Smooth muscle cell (in vitro differentiated cells): ENCODE results near the gene OR10V1. TPM values are rescaled to one million over a fixed set of nuclear protein-coding genes. Genes with fewer than 3 reads are reported as not detected.

Experiments
- DNase-seq: peaks from one replicate; lab custom pipeline; 2025; ENCODE audit not compliant: unreplicated experiment; lab: John Stamatoyannopoulos, UW
- H2AFZ ChIP-seq: fragments of 200-600 bp; sonication (generic); 2 replicates; pipeline ENCODE4 v1.6.0; 2016; ENCODE audit warnings: antibody characterized with exemption, low read depth, mild to moderate bottlenecking
- H3F3A ChIP-seq: fragments of 200-600 bp; sonication (generic); 2 replicates; pipeline ENCODE4 v1.6.0; 2017; ENCODE audit warnings: antibody characterized with exemption, low read depth
- H3K27ac ChIP-seq: fragments of 200-600 bp; sonication (generic); 2 replicates; pipeline ENCODE4 v1.5.1; 2016; ENCODE audit warnings: low read depth, mild to moderate bottlenecking
- H3K27me3 ChIP-seq: fragments of 200-600 bp; sonication (generic); 2 replicates; pipeline ENCODE4 v1.6.1; 2016; ENCODE audit warnings: low read depth, mild to moderate bottlenecking
- H3K36me3 ChIP-seq: fragments of 200-600 bp; sonication (generic); 2 replicates; pipeline ENCODE4 v1.5.1; 2016; ENCODE audit warnings: low read depth
- H3K4me1 ChIP-seq: fragments of 200-600 bp; sonication (generic); 2 replicates; pipeline ENCODE4 v1.5.1; 2016; ENCODE audit warnings: low read depth
- H3K4me2 ChIP-seq: fragments of 200-600 bp; sonication (generic); 2 replicates; pipeline ENCODE4 v1.6.0; 2016; ENCODE audit warnings: mild to moderate bottlenecking
- H3K4me3 ChIP-seq: fragments of 200-600 bp; sonication (generic); 2 replicates; pipeline ENCODE4 v1.5.1; 2016; ENCODE audit warnings: mild to moderate bottlenecking
- H3K79me2 ChIP-seq: fragments of 200-600 bp; sonication (generic); 2 replicates; pipeline ENCODE4 v1.6.0; 2016; ENCODE audit warnings: low read depth, mild to moderate bottlenecking
- H3K9ac ChIP-seq: fragments of 200-600 bp; sonication (generic); 2 replicates; pipeline ENCODE4 v1.6.0; 2016; ENCODE audit warnings: low read depth
- H3K9me3 ChIP-seq: fragments of 200-600 bp; sonication (generic); replicated peaks from 2 replicates; pipeline ENCODE4 v1.5.1; 2016; ENCODE audit warnings: low read depth
- H4K20me1 ChIP-seq: fragments of 200-600 bp; sonication (generic); 2 replicates; pipeline ENCODE4 v1.6.0; 2016; ENCODE audit warnings: low read depth
- WGBS: methylation state at CpG from one replicate; pipeline ENCODE4 v1.1.7; 2016; ENCODE audit warnings: low lambda C conversion rate; 5-methylcytosine and 5-hydroxymethylcytosine counted together
- polyA plus RNA-seq: library from polyadenylated mRNA; unstranded; fragments of >200 nt; fragmentation: Nextera tagmentation; extraction: Ambion mirVana; gene quantifications from 2 replicates; pipeline ENCODE4 v1.2.1, GENCODE V29; 2016
- total RNA-seq: library from RNA; depleted of rRNA; stranded (reverse); fragments of >200 nt; gene quantifications from 2 replicates; pipeline ENCODE4 v1.2.3, GENCODE V29; 2014
- TF ChIP-seq, protein P1 (sequence below): fragments of 200-600 bp; sonication (generic); IDR thresholded peaks from 2 replicates; pipeline ENCODE4 v1.5.1; 2017; ENCODE audit warnings: borderline replicate concordance, mild to moderate bottlenecking, antibody characterized with exemption; ENCODE audit not compliant: insufficient read depth, poor library complexity, severe bottlenecking

OR10V1 gene
- total and polyA plus RNA-seq, 2 experiments from 2014 or later = not detected

GRCh38 chr11:59755701-59756557, 42.3 kb upstream of the OR10V1 start:
- Histone ChIP-seq H3K27me3 (no peaks in the 10 kb centered on the region), H3K36me3 (no peaks in the 10 kb centered on the region), H3K9ac (peak overlapping the region; percentile 90), H3K4me2 (peak overlapping the region; percentile 94), H2AFZ (peak overlapping the region; percentile 19), H4K20me1 (peaks cover 53% of the 10 kb centered on the region), H3K79me2 (peaks cover 49% of the 10 kb centered on the region), H3K4me1 (peaks cover 10% of the 10 kb centered on the region), H3F3A (peaks cover 7% of the 10 kb centered on the region), H3K27ac (peak overlapping the region; percentile 91), H3K4me3 (peak overlapping the region; percentile 95), H3K9me3 (no peaks in the 10 kb centered on the region)
- WGBS = 6% methylated on average over 16 of the region's 23 CpGs
- DNase-seq = peak; percentile 48
- TF ChIP-seq, protein P1, sequence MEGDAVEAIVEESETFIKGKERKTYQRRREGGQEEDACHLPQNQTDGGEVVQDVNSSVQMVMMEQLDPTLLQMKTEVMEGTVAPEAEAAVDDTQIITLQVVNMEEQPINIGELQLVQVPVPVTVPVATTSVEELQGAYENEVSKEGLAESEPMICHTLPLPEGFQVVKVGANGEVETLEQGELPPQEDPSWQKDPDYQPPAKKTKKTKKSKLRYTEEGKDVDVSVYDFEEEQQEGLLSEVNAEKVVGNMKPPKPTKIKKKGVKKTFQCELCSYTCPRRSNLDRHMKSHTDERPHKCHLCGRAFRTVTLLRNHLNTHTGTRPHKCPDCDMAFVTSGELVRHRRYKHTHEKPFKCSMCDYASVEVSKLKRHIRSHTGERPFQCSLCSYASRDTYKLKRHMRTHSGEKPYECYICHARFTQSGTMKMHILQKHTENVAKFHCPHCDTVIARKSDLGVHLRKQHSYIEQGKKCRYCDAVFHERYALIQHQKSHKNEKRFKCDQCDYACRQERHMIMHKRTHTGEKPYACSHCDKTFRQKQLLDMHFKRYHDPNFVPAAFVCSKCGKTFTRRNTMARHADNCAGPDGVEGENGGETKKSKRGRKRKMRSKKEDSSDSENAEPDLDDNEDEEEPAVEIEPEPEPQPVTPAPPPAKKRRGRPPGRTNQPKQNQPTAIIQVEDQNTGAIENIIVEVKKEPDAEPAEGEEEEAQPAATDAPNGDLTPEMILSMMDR = no peak

- Histone ChIP-seq H3K4me2 (peak within 1 kb of the TSS; percentile 94), H3K9ac (peak within 1 kb of the TSS; percentile 90), H3K9me3 (no peaks in the 10 kb centered on the region), H3K4me3 (peak within 1 kb of the TSS; percentile 95), H3K36me3 (no peaks in the 10 kb centered on the region), H4K20me1 (peaks cover 44% of the 10 kb centered on the region), H3K79me2 (peaks cover 40% of the 10 kb centered on the region), H3K4me1 (peaks cover 10% of the 10 kb centered on the region), H3K27me3 (no peaks in the 10 kb centered on the region), H3F3A (peaks cover 7% of the 10 kb centered on the region), H3K27ac (peak within 1 kb of the TSS; percentile 91), H2AFZ (peak within 1 kb of the TSS; percentile 69)
- TF ChIP-seq, protein P1 = no peak
- 1% methylated on average over 50 of the region's 80 CpGs for WGBS
- peak; percentile 64 for DNase-seq
Observed at GRCh38 chr11:59754859-59755700, 41.4 kb upstream of the OR10V1 start, which contains the start of gene STX3. Gene STX3 (plus strand): TSS chr11:59755376. CDS start chr11:59755606, 230 bp downstream.

DNA sequence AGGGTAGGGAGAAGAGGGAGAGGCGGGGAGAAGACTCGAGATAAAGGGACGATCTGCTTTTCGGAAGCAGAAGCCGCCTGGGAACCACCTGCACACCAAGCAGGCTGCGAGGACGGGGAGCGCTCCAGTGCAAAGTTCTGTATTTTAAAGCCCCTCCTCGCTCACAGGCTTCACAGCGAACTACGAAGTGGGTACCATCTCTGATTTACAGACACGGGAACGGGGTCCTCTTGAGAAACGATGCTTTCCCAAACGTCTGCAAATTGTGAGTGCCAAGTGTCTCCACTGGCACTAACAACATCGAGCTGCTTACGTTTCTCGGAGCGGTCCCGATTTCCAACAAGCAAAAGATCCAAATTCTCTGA, 40.8 kb upstream of the OR10V1 start:
- TF ChIP-seq, protein P1 = no peak
- peaks cover 38% of the 10 kb centered on the region for H4K20me1 ChIP-seq
- H3K36me3 ChIP-seq = no peaks in the 10 kb centered on the region
- H3K9ac ChIP-seq = peak overlapping the region; percentile 90
- peaks cover 10% of the 10 kb centered on the region for H3K4me1 ChIP-seq
- H3K27ac ChIP-seq = peak overlapping the region; percentile 91
- no peaks in the 10 kb centered on the region for H3K27me3 ChIP-seq
- DNase-seq = no peak
- no peaks in the 10 kb centered on the region for H3K9me3 ChIP-seq
- peak overlapping the region; percentile 69 for H2AFZ ChIP-seq
- H3K4me2 ChIP-seq = peak overlapping the region; percentile 94
- peaks cover 34% of the 10 kb centered on the region for H3K79me2 ChIP-seq
- H3F3A ChIP-seq = peaks cover 7% of the 10 kb centered on the region
- H3K4me3 ChIP-seq = peak overlapping the region; percentile 95
- under 1% methylated on average over 20 of the region's 20 CpGs for WGBS
